SH-SY5Y (cell line): Measurements from ENCODE around the gene SHANK1.

Experiments used
- GATA2 ChIP-seq: IDR thresholded peaks from 2 replicates; pipeline ENCODE4 v1.6.1; 2011; ENCODE audit warnings: mild to moderate bottlenecking, low read depth, low read length
- GATA3 ChIP-seq: IDR thresholded peaks from 2 replicates; pipeline ENCODE4 v1.6.1; 2011; ENCODE audit warnings: low read depth, mild to moderate bottlenecking, low read length, moderate library complexity

DNA sequence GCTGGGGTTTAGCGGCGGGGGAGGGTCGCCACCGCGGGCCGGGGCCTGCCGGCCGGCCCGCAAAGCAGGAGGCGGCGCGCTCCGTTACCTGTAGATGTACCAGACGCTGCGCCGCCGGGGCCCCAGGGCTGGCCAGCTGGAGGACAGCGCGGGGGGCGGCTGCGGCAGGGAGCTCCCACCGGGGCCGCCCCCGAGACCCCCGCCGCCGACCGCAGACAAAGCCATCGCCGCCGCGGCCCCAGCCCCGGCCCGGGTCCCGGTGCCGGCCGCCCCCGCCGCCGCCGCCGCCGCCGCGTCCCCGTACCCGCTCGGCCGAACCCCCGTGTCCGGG lies 24.8 kb downstream of the SHANK1 start:
- no peak for TF ChIP-seq GATA2
- TF ChIP-seq GATA3 = no peak
